A673 (cell line): ENCODE measurements around the gene OTOG. TPM values are rescaled to one million over a fixed set of nuclear protein-coding genes. Genes with fewer than 3 reads are reported as not detected.

Source experiments
- BruUV-seq: library from RNA; stranded (reverse); fragments of 400-500 nt; replicated peaks from 2 replicates; lab custom pipeline; 2021; lab: Mats Ljungman, UMichigan
- CTCF ChIA-PET: fragments of 300-600 bp; sonication (Branson Sonifier 250); formaldehyde crosslinking; loops from one replicate; lab custom pipeline; 2022; ENCODE audit warnings: antibody characterized with exemption; lab: Charles Lee
- POLR2A ChIA-PET: fragments of 300-600 bp; sonication (Branson Sonifier 250); formaldehyde crosslinking; loops from one replicate; lab custom pipeline; 2022; ENCODE audit warnings: antibody characterized with exemption; ENCODE audit not compliant: low non-redundant PET; lab: Charles Lee
- DNase-seq: peaks from one replicate; pipeline ENCODE4 v3.0.0-alpha.2; 2015; ENCODE audit warnings: low spot score
- H3K27ac ChIP-seq: fragments of 200-600 bp; sonication (generic); 2 replicates; pipeline ENCODE4 v1.5.1; 2016; ENCODE audit warnings: mixed run types, low read depth, mild to moderate bottlenecking, mixed read lengths, antibody characterized with exemption, low read length; ENCODE audit not compliant: poor library complexity, severe bottlenecking
- H3K27me3 ChIP-seq: fragments of 200-600 bp; sonication (generic); replicated peaks from 2 replicates; pipeline ENCODE4 v1.6.1; 2017; ENCODE audit warnings: mixed run types, low read depth, mild to moderate bottlenecking, mixed read lengths, antibody characterized with exemption, low read length; ENCODE audit not compliant: insufficient read depth, poor library complexity
- H3K36me3 ChIP-seq: fragments of 200-600 bp; sonication (generic); 2 replicates; pipeline ENCODE4 v1.6.1; 2016; ENCODE audit warnings: mixed run types, mild to moderate bottlenecking, mixed read lengths, antibody characterized with exemption, low read length; ENCODE audit not compliant: insufficient read depth, poor library complexity, severe bottlenecking
- H3K4me1 ChIP-seq: fragments of 200-600 bp; sonication (generic); 2 replicates; pipeline ENCODE4 v1.6.1; 2017; ENCODE audit warnings: mixed run types, mild to moderate bottlenecking, mixed read lengths, antibody characterized with exemption, low read length; ENCODE audit not compliant: insufficient read depth, poor library complexity, severe bottlenecking
- H3K4me3 ChIP-seq: fragments of 200-600 bp; sonication (generic); 2 replicates; pipeline ENCODE4 v1.5.1; 2016; ENCODE audit warnings: low read depth, mixed run types, mild to moderate bottlenecking, mixed read lengths, low read length; ENCODE audit not compliant: poor library complexity, severe bottlenecking
- H3K9me3 ChIP-seq: fragments of 200-600 bp; sonication (generic); 2 replicates; pipeline ENCODE4 v1.6.1; 2016; ENCODE audit warnings: mixed run types, low read depth, mild to moderate bottlenecking, mixed read lengths, antibody characterized with exemption, low read length; ENCODE audit not compliant: poor library complexity, severe bottlenecking
- CTCF ChIP-seq: fragments of 300-800, 200-600 bp; sonication (generic); conservative IDR thresholded peaks from 2 replicates; pipeline ENCODE4 v1.5.1; 2017; ENCODE audit warnings: low read depth, mild to moderate bottlenecking, antibody characterized with exemption, low read length, moderate library complexity, mixed read lengths
- EZH2 ChIP-seq: fragments of 200-600 bp; sonication (generic); IDR thresholded peaks from 2 replicates; pipeline ENCODE4 v1.6.1; 2017; ENCODE audit warnings: borderline replicate concordance, low read depth, mild to moderate bottlenecking, mixed read lengths, antibody characterized with exemption, low read length; ENCODE audit not compliant: poor library complexity, severe bottlenecking
- intact Hi-C: fragments of 100-400 bp; cut with micrococcal nuclease; formaldehyde crosslinking; loops from one replicate; pipeline ENCODE4 v1.10.0; 2022; ENCODE audit not compliant: unreplicated experiment
- total RNA-seq: library from RNA; stranded (reverse); gene quantifications from 2 replicates; pipeline ENCODE4 v1.2.3, GENCODE V29; 2021

Gene OTOG
- total RNA-seq, 1 experiment from 2014 or later: not detected

- ChIA-PET CTCF (no interaction called here), POLR2A (no interaction called here)
- DNase-seq: no peak
- intact Hi-C loops: no loop called here
- TF ChIP-seq CTCF: no peak
- no peak for TF ChIP-seq EZH2
- Histone ChIP-seq H3K36me3 (no peaks in the 10 kb centered on the region), H3K27me3 (no peaks in the 10 kb centered on the region), H3K4me1 (no peaks in the 10 kb centered on the region), H3K27ac (no peak overlapping the region), H3K9me3 (no peaks in the 10 kb centered on the region), H3K4me3 (no peak overlapping the region)
- BruUV-seq: no TSS peak
Observed at GRCh38 chr11:17561526-17561925, 14.5 kb downstream of the OTOG start.

GRCh38 chr11:17563231-17563646, 16.2 kb downstream of the OTOG start:
- no peak for DNase-seq
- BruUV-seq: no TSS peak
- Histone ChIP-seq H3K4me1 (no peaks in the 10 kb centered on the region), H3K4me3 (no peak overlapping the region), H3K27me3 (no peaks in the 10 kb centered on the region), H3K27ac (no peak overlapping the region), H3K36me3 (no peaks in the 10 kb centered on the region), H3K9me3 (no peaks in the 10 kb centered on the region)
- POLR2A ChIA-PET: no interaction called here
- CTCF ChIA-PET: no interaction called here
- TF ChIP-seq EZH2: no peak
- no peak for TF ChIP-seq CTCF
- intact Hi-C loops: no loop called here

- H3K4me1 ChIP-seq: no peaks in the 10 kb centered on the region
- ChIA-PET POLR2A (no interaction called here), CTCF (interaction anchor here (0.6 kb wide), 1 partner anchor 932 kb away, joined by 3 read pairs; no protein-coding TSS in a partner anchor)
- no peaks in the 10 kb centered on the region for H3K27me3 ChIP-seq
- intact Hi-C loops: no loop called here
- TF ChIP-seq CTCF (no peak), EZH2 (no peak)
- DNase-seq: no peak
- no TSS peak for BruUV-seq
- no peak overlapping the region for H3K27ac ChIP-seq
- no peak overlapping the region for H3K4me3 ChIP-seq
- H3K9me3 ChIP-seq: no peaks in the 10 kb centered on the region
- H3K36me3 ChIP-seq: no peaks in the 10 kb centered on the region
Observed at GRCh38 chr11:17563961-17564686, 17.1 kb downstream of the OTOG start.
